C4-2B (cell line): ENCODE measurements around the gene GP1BA.

ENCODE experiments used
- ZFX ChIP-seq: fragments of 450-650 bp; IDR thresholded peaks from 2 replicates; pipeline ENCODE4 v1.6.1; 2017
- TF ChIP-seq, protein P1 (sequence below): fragments of 450-650 bp; conservative IDR thresholded peaks from 2 replicates; pipeline ENCODE4 v1.5.1; 2017; ENCODE audit warnings: mild to moderate bottlenecking

DNA sequence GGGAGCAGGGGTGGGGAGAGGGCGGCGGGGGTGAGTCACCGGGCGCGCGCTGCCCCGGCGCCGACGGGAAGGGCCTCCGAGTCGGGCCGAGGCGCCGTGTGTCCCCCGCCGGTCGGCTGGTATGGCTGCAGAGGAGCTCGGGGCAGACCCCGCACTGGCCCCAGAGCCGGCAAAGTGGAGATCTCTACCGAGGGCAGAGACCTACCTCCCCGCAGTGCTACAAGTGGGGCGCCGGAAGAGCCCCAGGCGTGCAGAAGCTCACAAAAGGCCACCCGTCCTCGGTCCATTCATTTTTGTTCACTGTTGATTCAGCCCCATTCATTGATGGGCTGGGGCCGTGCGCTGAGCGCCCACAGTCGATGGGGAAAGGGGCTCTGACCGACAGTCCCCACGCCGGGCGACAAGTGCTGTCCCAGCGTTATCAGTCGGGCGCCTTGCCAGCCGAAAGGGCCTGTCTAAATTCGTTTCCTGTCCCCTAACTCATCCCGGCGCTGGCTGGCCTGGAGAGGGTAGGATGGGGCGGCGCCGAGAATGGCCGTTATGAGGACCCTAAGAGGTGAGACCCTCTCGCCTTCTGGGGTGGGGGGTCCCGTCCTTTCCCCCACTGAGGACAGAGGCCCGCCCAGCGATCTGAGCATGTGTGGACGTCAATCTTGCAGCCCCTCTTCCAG is 18.1 kb downstream of the GP1BA start:
- TF ChIP-seq, protein P1, sequence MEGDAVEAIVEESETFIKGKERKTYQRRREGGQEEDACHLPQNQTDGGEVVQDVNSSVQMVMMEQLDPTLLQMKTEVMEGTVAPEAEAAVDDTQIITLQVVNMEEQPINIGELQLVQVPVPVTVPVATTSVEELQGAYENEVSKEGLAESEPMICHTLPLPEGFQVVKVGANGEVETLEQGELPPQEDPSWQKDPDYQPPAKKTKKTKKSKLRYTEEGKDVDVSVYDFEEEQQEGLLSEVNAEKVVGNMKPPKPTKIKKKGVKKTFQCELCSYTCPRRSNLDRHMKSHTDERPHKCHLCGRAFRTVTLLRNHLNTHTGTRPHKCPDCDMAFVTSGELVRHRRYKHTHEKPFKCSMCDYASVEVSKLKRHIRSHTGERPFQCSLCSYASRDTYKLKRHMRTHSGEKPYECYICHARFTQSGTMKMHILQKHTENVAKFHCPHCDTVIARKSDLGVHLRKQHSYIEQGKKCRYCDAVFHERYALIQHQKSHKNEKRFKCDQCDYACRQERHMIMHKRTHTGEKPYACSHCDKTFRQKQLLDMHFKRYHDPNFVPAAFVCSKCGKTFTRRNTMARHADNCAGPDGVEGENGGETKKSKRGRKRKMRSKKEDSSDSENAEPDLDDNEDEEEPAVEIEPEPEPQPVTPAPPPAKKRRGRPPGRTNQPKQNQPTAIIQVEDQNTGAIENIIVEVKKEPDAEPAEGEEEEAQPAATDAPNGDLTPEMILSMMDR, result no peak
- peak; percentile 40; the same call in 1 of the 2 replicates for TF ChIP-seq ZFX
